ENCODE data around the gene KIAA0513. TPM values are rescaled to one million over a fixed set of nuclear protein-coding genes. Genes with fewer than 3 reads are reported as not detected.

Gene KIAA0513
- total and polyA plus RNA-seq, 10 of the 15 experiments (the other 5 are each of a cell fraction or from before 2014, with no cell fraction given): 0.14 to 5.8 (median 2.0) TPM

DNA sequence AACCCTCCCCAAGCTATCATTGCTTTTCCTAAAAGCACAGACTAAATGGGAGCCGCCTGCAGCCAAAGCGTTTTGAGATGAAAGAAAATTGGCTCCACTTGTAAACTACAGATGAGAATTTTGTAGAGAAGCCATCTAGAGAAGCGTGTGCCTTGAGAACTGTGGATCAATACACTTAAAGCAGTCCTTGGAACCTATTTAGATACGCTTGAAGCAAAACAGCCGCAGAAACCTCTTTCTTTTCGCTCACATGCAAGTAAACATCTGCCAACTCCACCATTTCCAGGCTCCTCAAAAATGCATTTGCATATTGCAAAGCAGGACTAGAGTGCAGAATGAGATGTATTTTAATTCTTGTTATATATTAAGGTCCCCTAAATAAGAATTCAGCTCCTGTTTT, 13.1 kb downstream of the KIAA0513 start:
- no peak for ATAC-seq
- H3K36me3 ChIP-seq (ENCODE audit: control insufficient read depth in 2 of 2, insufficient read depth in 2 of 2, low read length in 1 of 2): no peaks in the 10 kb centered on the region; a peak in 1 of 4 replicates
- FAIRE-seq: no peak

More for the DNA sequence above, 13.1 kb downstream of the KIAA0513 start:
- H3K9me3 ChIP-seq (replicated peaks; ENCODE audit: control insufficient read depth, insufficient read depth, low read length): no peaks in the 10 kb centered on the region
- no peak overlapping the region for H3K9ac ChIP-seq (ENCODE audit: control insufficient read depth, insufficient read depth, low read length)
- SMC1A ChIA-PET (ENCODE audit: uncharacterized antibody, unreplicated experiment): interaction anchor here (0.6 kb wide), 1 partner anchor 302 kb away, joined by 3 read pairs; no protein-coding TSS in a partner anchor
- H4K20me1 ChIP-seq (ENCODE audit: control insufficient read depth, insufficient read depth): no peaks in the 10 kb centered on the region
- no peak overlapping the region for H2AFZ ChIP-seq (ENCODE audit: control insufficient read depth, low read depth, low read length)
- H3K4me2 ChIP-seq (ENCODE audit: control insufficient read depth, insufficient read depth): no peak overlapping the region
- TF ChIP-seq, protein P1, sequence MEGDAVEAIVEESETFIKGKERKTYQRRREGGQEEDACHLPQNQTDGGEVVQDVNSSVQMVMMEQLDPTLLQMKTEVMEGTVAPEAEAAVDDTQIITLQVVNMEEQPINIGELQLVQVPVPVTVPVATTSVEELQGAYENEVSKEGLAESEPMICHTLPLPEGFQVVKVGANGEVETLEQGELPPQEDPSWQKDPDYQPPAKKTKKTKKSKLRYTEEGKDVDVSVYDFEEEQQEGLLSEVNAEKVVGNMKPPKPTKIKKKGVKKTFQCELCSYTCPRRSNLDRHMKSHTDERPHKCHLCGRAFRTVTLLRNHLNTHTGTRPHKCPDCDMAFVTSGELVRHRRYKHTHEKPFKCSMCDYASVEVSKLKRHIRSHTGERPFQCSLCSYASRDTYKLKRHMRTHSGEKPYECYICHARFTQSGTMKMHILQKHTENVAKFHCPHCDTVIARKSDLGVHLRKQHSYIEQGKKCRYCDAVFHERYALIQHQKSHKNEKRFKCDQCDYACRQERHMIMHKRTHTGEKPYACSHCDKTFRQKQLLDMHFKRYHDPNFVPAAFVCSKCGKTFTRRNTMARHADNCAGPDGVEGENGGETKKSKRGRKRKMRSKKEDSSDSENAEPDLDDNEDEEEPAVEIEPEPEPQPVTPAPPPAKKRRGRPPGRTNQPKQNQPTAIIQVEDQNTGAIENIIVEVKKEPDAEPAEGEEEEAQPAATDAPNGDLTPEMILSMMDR (IDR thresholded peaks at IDR 0.05 in 2 of 3, conservative IDR thresholded peaks at IDR 0.05 in 1 of 3; ENCODE audit: control insufficient read depth in 2 of 3, extremely low read depth in 1 of 3, insufficient read depth in 1 of 3, low read depth in 3 of 3, low read length in 3 of 3): no peak
- TF ChIP-seq, protein P2, sequence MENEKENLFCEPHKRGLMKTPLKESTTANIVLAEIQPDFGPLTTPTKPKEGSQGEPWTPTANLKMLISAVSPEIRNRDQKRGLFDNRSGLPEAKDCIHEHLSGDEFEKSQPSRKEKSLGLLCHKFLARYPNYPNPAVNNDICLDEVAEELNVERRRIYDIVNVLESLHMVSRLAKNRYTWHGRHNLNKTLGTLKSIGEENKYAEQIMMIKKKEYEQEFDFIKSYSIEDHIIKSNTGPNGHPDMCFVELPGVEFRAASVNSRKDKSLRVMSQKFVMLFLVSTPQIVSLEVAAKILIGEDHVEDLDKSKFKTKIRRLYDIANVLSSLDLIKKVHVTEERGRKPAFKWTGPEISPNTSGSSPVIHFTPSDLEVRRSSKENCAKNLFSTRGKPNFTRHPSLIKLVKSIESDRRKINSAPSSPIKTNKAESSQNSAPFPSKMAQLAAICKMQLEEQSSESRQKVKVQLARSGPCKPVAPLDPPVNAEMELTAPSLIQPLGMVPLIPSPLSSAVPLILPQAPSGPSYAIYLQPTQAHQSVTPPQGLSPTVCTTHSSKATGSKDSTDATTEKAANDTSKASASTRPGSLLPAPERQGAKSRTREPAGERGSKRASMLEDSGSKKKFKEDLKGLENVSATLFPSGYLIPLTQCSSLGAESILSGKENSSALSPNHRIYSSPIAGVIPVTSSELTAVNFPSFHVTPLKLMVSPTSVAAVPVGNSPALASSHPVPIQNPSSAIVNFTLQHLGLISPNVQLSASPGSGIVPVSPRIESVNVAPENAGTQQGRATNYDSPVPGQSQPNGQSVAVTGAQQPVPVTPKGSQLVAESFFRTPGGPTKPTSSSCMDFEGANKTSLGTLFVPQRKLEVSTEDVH (IDR thresholded peaks at IDR 0.05; ENCODE audit: low read depth, partially characterized antibody): no peak
- no peak for TF ChIP-seq ZNF217 (IDR thresholded peaks at IDR 0.05)
- no peak for TF ChIP-seq EP300 (IDR thresholded peaks at IDR 0.05; ENCODE audit: borderline replicate concordance in 1 of 2, control insufficient read depth in 1 of 2, low read depth in 2 of 2, low read length in 2 of 2)
- TF ChIP-seq LARP7 (IDR thresholded peaks at IDR 0.05): no peak
- TF ChIP-seq SIN3A (IDR thresholded peaks at IDR 0.05; ENCODE audit: low read depth, low read length): no peak
- TF ChIP-seq CHD4 (IDR thresholded peaks at IDR 0.05): no peak
- TF ChIP-seq, protein P3, sequence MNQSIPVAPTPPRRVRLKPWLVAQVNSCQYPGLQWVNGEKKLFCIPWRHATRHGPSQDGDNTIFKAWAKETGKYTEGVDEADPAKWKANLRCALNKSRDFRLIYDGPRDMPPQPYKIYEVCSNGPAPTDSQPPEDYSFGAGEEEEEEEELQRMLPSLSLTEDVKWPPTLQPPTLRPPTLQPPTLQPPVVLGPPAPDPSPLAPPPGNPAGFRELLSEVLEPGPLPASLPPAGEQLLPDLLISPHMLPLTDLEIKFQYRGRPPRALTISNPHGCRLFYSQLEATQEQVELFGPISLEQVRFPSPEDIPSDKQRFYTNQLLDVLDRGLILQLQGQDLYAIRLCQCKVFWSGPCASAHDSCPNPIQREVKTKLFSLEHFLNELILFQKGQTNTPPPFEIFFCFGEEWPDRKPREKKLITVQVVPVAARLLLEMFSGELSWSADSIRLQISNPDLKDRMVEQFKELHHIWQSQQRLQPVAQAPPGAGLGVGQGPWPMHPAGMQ (IDR thresholded peaks at IDR 0.05; ENCODE audit: borderline replicate concordance): no peak
- no peak for TF ChIP-seq GATAD2B (conservative IDR thresholded peaks at IDR 0.05; ENCODE audit: low read depth)
- no peak for TF ChIP-seq CHD2 (IDR thresholded peaks at IDR 0.05; ENCODE audit: borderline replicate concordance, low read depth, low read length)
- no peak for TF ChIP-seq ZNF274 (IDR thresholded peaks at IDR 0.05; ENCODE audit: insufficient read depth, insufficient read length)
- TF ChIP-seq NFYA (IDR thresholded peaks at IDR 0.05; ENCODE audit: borderline replicate concordance, low read depth, low read length): no peak
- H3K27ac ChIP-seq (ENCODE audit: control insufficient read depth, insufficient read depth): no peak overlapping the region
- RAD21 ChIA-PET (ENCODE audit: unreplicated experiment): no interaction called here
- no peaks in the 10 kb centered on the region for H3K27me3 ChIP-seq (replicated peaks in 1 of 2; ENCODE audit: control insufficient read depth in 2 of 2, insufficient read depth in 2 of 2, low read length in 1 of 2)
- in situ Hi-C loops (cut with MboI): no loop called here
- H3K79me2 ChIP-seq (ENCODE audit: control insufficient read depth, insufficient read depth, low read length): no peaks in the 10 kb centered on the region
- no TSS peak for BruUV-seq (replicated peaks)
- no peaks in the 10 kb centered on the region for H3K4me1 ChIP-seq (ENCODE audit: control insufficient read depth, insufficient read depth, low read length)
- no peak for DNase-seq (ENCODE audit: low read depth, low spot score)
- H3K4me3 ChIP-seq: no peak overlapping the region
- intact Hi-C loops (cut with micrococcal nuclease; ENCODE audit: unreplicated experiment): no loop called here
- POLR2A ChIA-PET: no interaction called here
- CTCF ChIA-PET: no interaction called here
- WGBS (ENCODE audit: insufficient coverage, insufficient replicate concordance, low lambda C conversion rate, missing lambda C conversion rate): 75% methylated on average over 6 of the region's 6 CpGs

All from GM12878 (cell line).